ENCODE measurements around the gene SNAPC5. TPM values are rescaled to one million over a fixed set of nuclear protein-coding genes. Genes with fewer than 3 reads are reported as not detected.
A peak's percentile ranks its signal among the peaks of the same experiment; 100 is the strongest.

Gene SNAPC5
- total RNA-seq, 1 donor from 2014 or later, result 13.2 TPM

DNA sequence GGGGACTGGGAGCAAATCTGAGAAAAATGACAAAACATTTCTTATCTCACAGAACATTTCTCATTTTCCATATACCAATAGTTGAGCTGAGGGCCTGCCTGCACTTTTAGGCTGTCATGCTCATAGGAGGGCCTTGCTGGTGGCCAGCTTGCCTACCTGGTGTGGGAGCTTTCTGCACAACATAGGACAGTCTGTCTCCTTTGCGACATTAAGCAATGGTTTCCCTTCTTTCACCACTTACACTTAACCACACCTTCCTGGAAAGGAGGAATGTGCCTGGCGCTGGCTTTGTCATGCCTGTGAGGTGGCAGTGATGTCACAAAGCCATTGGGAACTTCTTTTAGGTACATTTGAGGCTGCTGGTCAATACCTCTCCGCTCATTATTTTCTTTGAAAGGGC, 5.7 kb downstream of the SNAPC5 start:
- no peak for DNase-seq (ENCODE audit: low read depth)
- TF ChIP-seq, protein P1, sequence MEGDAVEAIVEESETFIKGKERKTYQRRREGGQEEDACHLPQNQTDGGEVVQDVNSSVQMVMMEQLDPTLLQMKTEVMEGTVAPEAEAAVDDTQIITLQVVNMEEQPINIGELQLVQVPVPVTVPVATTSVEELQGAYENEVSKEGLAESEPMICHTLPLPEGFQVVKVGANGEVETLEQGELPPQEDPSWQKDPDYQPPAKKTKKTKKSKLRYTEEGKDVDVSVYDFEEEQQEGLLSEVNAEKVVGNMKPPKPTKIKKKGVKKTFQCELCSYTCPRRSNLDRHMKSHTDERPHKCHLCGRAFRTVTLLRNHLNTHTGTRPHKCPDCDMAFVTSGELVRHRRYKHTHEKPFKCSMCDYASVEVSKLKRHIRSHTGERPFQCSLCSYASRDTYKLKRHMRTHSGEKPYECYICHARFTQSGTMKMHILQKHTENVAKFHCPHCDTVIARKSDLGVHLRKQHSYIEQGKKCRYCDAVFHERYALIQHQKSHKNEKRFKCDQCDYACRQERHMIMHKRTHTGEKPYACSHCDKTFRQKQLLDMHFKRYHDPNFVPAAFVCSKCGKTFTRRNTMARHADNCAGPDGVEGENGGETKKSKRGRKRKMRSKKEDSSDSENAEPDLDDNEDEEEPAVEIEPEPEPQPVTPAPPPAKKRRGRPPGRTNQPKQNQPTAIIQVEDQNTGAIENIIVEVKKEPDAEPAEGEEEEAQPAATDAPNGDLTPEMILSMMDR (conservative IDR thresholded peaks at IDR 0.05; ENCODE audit: low read depth, low read length), result no peak
- no peak overlapping the region for H3K4me3 ChIP-seq (ENCODE audit: low read depth, low read length)

DNA sequence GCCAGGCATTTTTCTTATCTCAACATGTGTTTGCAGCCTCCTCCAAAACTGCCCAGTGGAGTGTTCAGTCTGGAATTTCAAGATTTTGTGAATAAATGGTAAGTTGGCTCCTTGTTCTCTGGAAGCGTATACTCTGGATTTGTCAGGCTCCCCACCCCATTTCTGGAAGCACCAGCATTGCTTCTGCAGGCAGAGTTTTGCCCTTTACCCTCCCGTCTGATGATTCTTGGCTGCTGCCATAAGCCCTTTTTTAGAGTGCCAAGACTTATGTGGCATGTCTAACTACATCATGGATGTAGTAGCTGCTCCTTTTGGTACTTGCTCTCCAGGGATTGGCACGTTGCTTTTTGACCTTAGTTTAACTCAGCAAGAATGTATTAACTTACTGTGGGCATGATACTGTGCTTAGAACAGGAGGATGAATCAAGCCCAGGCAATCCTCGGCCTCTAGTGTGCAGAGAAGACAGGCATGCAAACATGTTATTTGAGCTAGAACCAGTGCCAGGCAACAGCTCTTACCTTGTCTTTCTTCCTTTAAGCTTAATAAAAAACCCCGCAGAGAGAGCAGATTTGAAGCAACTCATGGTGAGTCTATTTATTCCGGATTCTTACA, 8.3 kb downstream of the SNAPC5 start:
- TF ChIP-seq, protein P1 (conservative IDR thresholded peaks at IDR 0.05; ENCODE audit: low read depth, low read length), result no peak
- no peak for DNase-seq (ENCODE audit: low read depth)

DNA sequence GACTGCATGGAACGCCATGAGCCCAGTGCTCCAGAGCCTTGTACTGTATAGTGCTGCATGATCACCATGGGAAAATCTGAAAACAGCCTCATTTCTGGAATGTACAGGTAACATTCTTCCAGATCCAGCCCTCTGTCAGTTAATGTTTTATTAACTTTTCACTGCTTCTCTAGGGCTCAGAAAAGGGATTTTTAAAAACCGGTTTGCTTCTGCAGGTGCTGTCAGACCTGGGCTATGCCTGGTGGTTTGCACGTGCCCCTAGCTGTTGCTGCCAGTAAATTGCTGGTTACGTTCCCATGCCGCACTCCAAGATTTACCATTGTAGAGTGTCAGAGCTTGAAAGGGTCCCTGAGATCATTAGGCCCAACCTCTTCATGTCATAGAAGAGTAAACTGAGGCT, 9.0 kb downstream of the SNAPC5 start:
- no peak overlapping the region for H3K4me3 ChIP-seq (ENCODE audit: low read depth, low read length)
- DNase-seq (ENCODE audit: low read depth), result no peak
- TF ChIP-seq, protein P1 (conservative IDR thresholded peaks at IDR 0.05; ENCODE audit: low read depth, low read length), result no peak

More for the DNA sequence above, 8.3 kb downstream of the SNAPC5 start:
- no peak overlapping the region for H3K4me3 ChIP-seq (ENCODE audit: low read depth, low read length)

DNA sequence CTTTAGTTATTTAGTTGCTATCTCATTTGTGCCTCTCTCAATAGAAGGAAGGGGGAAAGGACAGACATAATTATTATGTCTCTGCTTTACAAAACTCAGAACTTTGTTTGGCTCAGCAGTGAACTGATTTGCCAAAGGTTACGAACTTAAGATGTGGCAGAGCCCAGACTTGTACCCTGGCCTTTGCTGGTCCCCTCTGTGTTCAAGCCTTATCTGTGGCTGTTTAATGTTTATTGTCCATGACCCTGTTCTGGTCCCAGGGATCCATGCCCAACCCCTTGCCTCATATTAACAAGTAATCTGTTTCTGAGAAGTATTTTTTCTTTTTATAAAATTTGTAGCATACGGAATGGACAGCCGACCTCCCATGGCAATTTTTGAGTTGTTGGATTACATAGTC, 10.7 kb downstream of the SNAPC5 start:
- H3K4me3 ChIP-seq (ENCODE audit: low read depth, low read length), result no peak overlapping the region
- no peak for DNase-seq (ENCODE audit: low read depth)
- TF ChIP-seq, protein P1 (conservative IDR thresholded peaks at IDR 0.05; ENCODE audit: low read depth, low read length), result no peak

DNA sequence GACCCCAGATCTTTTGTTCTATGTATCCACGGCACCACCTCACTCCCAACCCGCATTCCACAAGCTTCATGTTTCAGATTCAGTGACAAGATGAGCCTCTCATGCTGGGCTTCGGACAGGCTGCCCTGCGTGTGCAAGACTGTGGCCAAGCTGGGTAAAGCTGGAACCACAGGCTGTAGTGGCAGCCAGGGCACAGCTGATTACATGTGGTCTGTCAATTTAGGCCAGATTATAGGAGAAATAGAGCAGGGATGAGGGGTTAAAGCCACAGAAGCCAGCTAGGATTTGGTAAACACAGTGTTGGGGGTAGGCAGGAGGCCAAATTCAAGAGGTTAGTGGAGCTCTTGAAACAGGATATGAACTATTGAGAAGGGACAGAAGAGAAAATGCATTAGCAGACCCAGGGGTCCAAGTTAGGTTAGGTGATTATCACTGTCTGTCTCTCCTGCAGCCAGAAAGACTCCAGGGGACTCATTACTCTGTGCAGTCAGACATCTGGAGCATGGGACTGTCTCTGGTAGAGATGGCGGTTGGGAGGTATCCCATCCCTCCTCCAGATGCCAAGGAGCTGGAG, 12.9 kb downstream of the SNAPC5 start:
- TF ChIP-seq, protein P1 (conservative IDR thresholded peaks at IDR 0.05; ENCODE audit: low read depth, low read length), result no peak
- no peak overlapping the region for H3K4me3 ChIP-seq (ENCODE audit: low read depth, low read length)
- DNase-seq (ENCODE audit: low read depth), result no peak

DNA sequence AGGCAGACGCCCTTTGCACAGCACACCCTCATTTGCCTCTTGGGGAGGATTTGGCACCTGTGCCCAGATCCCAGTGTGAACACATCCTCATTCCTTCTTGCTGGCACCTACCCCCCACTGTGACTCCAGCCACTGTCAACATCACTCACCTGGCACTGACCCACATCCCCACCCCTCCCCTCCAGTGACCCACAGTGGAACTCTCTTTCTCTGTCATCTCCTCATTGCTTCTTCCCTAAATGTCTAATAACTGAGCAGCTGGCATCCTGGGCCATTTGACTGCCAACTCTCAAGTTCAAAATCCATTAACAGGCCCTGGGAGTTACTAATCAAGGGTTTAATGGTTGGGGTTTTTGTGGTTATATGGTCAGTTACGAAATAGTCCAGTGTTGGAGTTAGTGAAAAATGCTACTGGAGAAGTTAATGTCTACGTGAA, 14.4 kb downstream of the SNAPC5 start:
- H3K4me3 ChIP-seq (ENCODE audit: low read depth, low read length), result no peak overlapping the region
- DNase-seq (ENCODE audit: low read depth), result peak; percentile 64
- TF ChIP-seq, protein P1 (conservative IDR thresholded peaks at IDR 0.05; ENCODE audit: low read depth, low read length), result no peak

DNA sequence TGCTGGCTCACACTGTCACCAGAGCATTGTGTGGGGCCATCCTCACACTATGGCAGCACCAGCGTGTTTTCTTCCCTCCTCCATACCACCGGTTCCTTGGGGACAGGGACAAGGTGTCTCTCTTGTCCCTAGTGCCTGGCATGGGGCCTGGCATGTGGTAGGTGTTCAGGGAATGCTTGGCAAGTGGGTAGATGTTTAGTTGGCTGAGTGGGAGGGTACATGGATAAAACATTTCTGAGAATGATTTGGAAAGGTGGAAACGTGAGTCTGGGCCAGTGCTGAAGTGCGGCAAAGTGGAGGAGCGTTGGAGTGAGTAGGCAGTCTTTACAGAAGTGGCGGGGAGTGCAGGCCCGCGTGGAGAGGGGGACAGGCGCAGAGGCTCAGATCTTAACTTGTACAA, 15.0 kb downstream of the SNAPC5 start:
- H3K4me3 ChIP-seq (ENCODE audit: low read depth, low read length), result no peak overlapping the region
- no peak for DNase-seq (ENCODE audit: low read depth)
- TF ChIP-seq, protein P1 (conservative IDR thresholded peaks at IDR 0.05; ENCODE audit: low read depth, low read length), result no peak

All from epithelial cell of proximal tubule (primary cell).